Small intestine (tissue), 7 donors: Measurements from ENCODE around the gene ZNF649. TPM values are rescaled to one million over a fixed set of nuclear protein-coding genes. Genes with fewer than 3 reads are reported as not detected.
A peak's percentile ranks its signal among the peaks of the same experiment; 100 is the strongest.
"Not testable (repeated sequence)": the region's sequence is repeated elsewhere in the genome, so short reads cannot be mapped to it uniquely, and the experiment has no call there.

Experiments
- DNase-seq, 2 donors: peaks; one replicate each; pipeline versions ENCODE4 v3.0.0 to v3.0.0-alpha.2; 2013
- FAIRE-seq: peaks from 2 replicates; lab custom pipeline; 2012; peaks lifted over from hg19 to GRCh38; lab: Jason Lieb, UNC
- H3K27ac ChIP-seq, 3 donors: one replicate each; pipeline ENCODE4 v1.5.1; 2013; ENCODE audit warnings: low read length in 2 of 3, mild to moderate bottlenecking in 2 of 3, control low read depth in 1 of 3, inconsistent platforms in 1 of 3, low read depth in 1 of 3, moderate library complexity in 1 of 3
- H3K27me3 ChIP-seq, 3 donors: one replicate each; pipeline ENCODE4 v1.6.1; 2013; ENCODE audit warnings: low read length in 3 of 3, inconsistent platforms in 1 of 3; ENCODE audit not compliant: control insufficient read depth in 3 of 3, insufficient read depth in 3 of 3
- H3K36me3 ChIP-seq, 3 donors: one replicate each; pipeline ENCODE4 v1.6.1; 2013; ENCODE audit warnings: low read length in 3 of 3, inconsistent platforms in 1 of 3, low read depth in 1 of 3, mild to moderate bottlenecking in 1 of 3, moderate library complexity in 1 of 3; ENCODE audit not compliant: control insufficient read depth in 3 of 3, insufficient read depth in 2 of 3
- H3K4me1 ChIP-seq, 3 donors: one replicate each; pipeline ENCODE4 v1.6.1; 2013; ENCODE audit warnings: low read length in 2 of 3, inconsistent platforms in 1 of 3, low read depth in 1 of 3, mild to moderate bottlenecking in 1 of 3, moderate library complexity in 1 of 3; ENCODE audit not compliant: control insufficient read depth in 3 of 3, insufficient read depth in 2 of 3
- H3K4me3 ChIP-seq, 3 donors: one replicate each; pipeline ENCODE4 v1.5.1; 2013; ENCODE audit warnings: low read length in 3 of 3, control low read depth in 1 of 3, inconsistent platforms in 1 of 3, low read depth in 1 of 3, mild to moderate bottlenecking in 1 of 3, moderate library complexity in 1 of 3
- H3K9me3 ChIP-seq, 2 donors: one replicate each; pipeline ENCODE4 v1.6.1; 2013; ENCODE audit warnings: low read depth in 1 of 2, low read length in 1 of 2; ENCODE audit not compliant: control insufficient read depth in 2 of 2, insufficient read depth in 1 of 2
- WGBS, 3 donors: extraction: QIAGEN DNeasy Blood & Tissue Kit; methylation state at CpG; one replicate each; pipeline ENCODE4 v1.1.7; 2013; 5-methylcytosine and 5-hydroxymethylcytosine counted together
- polyA plus RNA-seq, 4 donors: library from polyadenylated mRNA; stranded (reverse) in 3 of 4; unstranded in 1 of 4; fragments of 200-250 nt in 3 of 4; fragments of 120-200 nt in 1 of 4; gene quantifications; one replicate each; pipeline versions ENCODE4 v1.2.1 to v1.2.3, GENCODE V29; 2013
- donor health status: healthy with polysubstance abuse.
- donor health status: control.
- donor health status: control.
- donor health status: Bipolar disorder and iron deficiency.
- donor health status: healthy.

ZNF649 gene
- polyA plus RNA-seq, 4 donors: 2.5 to 14.4 (median 4.5) TPM

- not testable (repeated sequence) for H3K27ac ChIP-seq, DNase-seq, H3K27me3 ChIP-seq, H3K4me3 ChIP-seq, FAIRE-seq, H3K4me1 ChIP-seq
- H3K9me3 ChIP-seq: peaks cover 2 to 38% of the 10 kb centered on the region in 2 donors
- 68 to 87% (median 68%) methylated on average over 3 of the region's 3 CpGs for WGBS, 3 donors
- H3K36me3 ChIP-seq: peaks cover 2 to 11% (median 2%) of the 10 kb centered on the region in 3 donors
Measured at GRCh38 chr19:51905639-51906038, 822 bp upstream of the ZNF649 start.

DNA sequence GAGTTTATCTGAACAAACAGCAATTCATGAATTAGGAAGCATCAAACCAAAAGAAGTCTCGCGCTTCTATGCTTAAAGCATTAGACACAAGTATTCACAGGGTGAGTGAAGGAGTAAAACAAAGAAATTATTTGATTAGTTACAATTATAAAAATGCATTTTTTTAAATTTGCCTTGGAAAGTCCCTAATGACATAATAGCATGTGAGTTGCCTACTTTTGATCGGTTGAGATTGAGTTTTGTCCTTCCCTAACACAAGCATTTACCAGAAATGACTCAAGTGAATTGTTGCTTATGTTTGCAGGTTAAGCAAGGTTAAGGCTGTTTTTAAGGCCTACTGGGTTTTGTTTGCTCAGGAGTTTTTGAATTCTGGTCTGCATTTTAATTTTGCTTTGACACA, 389 bp upstream of the ZNF649 start:
- FAIRE-seq (no peak), DNase-seq (no peak)
- no peaks in the 10 kb centered on the region for H3K27me3 ChIP-seq
- 45 to 53% (median 51%) methylated on average over 3 of the region's 3 CpGs for WGBS, 3 donors
- H3K4me3 ChIP-seq: peak overlapping the region in 1 of 3 donors; percentile 76
- H3K4me1 ChIP-seq: no peaks in the 10 kb centered on the region
- H3K9me3 ChIP-seq: peaks cover 2 to 43% of the 10 kb centered on the region in 2 donors
- H3K36me3 ChIP-seq: peaks cover 3 to 14% (median 4%) of the 10 kb centered on the region in 3 donors
- H3K27ac ChIP-seq: no peak overlapping the region

DNA sequence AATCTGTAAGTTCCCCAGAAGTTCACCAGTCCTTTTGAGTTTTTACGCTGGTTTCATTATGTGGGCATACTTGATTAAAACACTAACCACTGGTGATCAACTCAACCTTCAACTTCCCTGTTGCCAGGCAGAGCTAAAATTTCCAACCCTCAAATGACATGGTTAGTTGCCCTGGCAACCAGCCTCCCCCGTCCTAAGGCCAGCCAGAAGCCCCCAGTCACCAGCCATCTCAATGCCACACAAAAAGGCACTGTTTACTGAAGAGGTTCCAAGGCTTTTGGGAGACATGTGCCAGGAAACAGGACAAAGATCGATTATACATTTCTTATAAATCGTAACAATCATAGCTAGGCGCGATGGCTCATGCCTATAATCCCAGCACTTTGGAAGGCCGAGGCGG, 1.6 kb downstream of the ZNF649 start:
- 77 to 96% (median 89%) methylated on average over 8 of the region's 8 CpGs for WGBS, 3 donors
- H3K4me3 ChIP-seq: no peak overlapping the region
- peaks cover 4 to 60% of the 10 kb centered on the region in 2 donors for H3K9me3 ChIP-seq
- no peaks in the 10 kb centered on the region for H3K27me3 ChIP-seq
- no peaks in the 10 kb centered on the region for H3K4me1 ChIP-seq
- H3K27ac ChIP-seq: no peak overlapping the region
- H3K36me3 ChIP-seq: peaks cover 21 to 23% (median 21%) of the 10 kb centered on the region in 3 donors
- no peak for DNase-seq
- no peak for FAIRE-seq

DNA sequence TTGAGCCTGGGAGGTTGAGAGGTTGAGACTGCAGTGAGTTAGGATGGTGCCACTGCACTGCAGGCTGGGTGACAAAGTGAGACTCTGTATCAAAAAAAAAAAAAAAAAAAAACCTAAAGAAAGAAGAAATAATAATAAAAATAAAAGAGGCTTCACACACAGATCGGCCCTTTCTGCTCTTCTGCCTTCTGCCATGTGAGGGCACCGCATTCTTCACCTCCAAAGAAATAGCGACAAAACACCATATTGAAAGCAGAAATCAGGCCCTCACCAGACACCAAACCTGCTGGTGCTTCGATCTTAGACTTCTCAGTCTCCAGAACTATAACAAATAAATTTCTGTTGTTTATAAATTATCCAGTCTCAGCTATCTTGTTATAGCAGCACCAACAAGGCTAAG, 3.0 kb downstream of the ZNF649 start:
- H3K27ac ChIP-seq: no peak overlapping the region
- 94 to 95% (median 95%) methylated on average over 4 of the region's 4 CpGs for WGBS, 3 donors
- no peaks in the 10 kb centered on the region for H3K27me3 ChIP-seq
- no peaks in the 10 kb centered on the region for H3K4me1 ChIP-seq
- H3K4me3 ChIP-seq: no peak overlapping the region
- peaks cover 25 to 30% (median 29%) of the 10 kb centered on the region in 3 donors for H3K36me3 ChIP-seq
- H3K9me3 ChIP-seq: peaks cover 4 to 61% of the 10 kb centered on the region in 2 donors
- DNase-seq: no peak
- FAIRE-seq: no peak

GRCh38 chr19:51891193-51891747, 13.5 kb downstream of the ZNF649 start:
- DNase-seq (peak in 1 of 2 donors; percentile 21), FAIRE-seq (no peak)
- Histone ChIP-seq H3K27ac (no peak overlapping the region), H3K4me3 (no peak overlapping the region), H3K4me1 (peaks cover 0 to 6% (median 3%) of the 10 kb centered on the region in 3 donors), H3K27me3 (no peaks in the 10 kb centered on the region), H3K9me3 (peaks cover 11 to 56% of the 10 kb centered on the region in 2 donors), H3K36me3 (peaks cover 28 to 51% (median 36%) of the 10 kb centered on the region in 3 donors)
- 96 to 99% (median 98%) methylated on average over 10 of the region's 10 CpGs for WGBS, 3 donors

GRCh38 chr19:51889934-51890333, 14.9 kb downstream of the ZNF649 start:
- peaks cover 0 to 6% (median 3%) of the 10 kb centered on the region in 3 donors for H3K4me1 ChIP-seq
- H3K36me3 ChIP-seq: peaks cover 21 to 41% (median 24%) of the 10 kb centered on the region in 3 donors
- peaks cover 10 to 54% of the 10 kb centered on the region in 2 donors for H3K9me3 ChIP-seq
- DNase-seq: no peak
- H3K27me3 ChIP-seq: no peaks in the 10 kb centered on the region
- no peak overlapping the region for H3K27ac ChIP-seq
- no peak overlapping the region for H3K4me3 ChIP-seq
- FAIRE-seq: no peak

DNA sequence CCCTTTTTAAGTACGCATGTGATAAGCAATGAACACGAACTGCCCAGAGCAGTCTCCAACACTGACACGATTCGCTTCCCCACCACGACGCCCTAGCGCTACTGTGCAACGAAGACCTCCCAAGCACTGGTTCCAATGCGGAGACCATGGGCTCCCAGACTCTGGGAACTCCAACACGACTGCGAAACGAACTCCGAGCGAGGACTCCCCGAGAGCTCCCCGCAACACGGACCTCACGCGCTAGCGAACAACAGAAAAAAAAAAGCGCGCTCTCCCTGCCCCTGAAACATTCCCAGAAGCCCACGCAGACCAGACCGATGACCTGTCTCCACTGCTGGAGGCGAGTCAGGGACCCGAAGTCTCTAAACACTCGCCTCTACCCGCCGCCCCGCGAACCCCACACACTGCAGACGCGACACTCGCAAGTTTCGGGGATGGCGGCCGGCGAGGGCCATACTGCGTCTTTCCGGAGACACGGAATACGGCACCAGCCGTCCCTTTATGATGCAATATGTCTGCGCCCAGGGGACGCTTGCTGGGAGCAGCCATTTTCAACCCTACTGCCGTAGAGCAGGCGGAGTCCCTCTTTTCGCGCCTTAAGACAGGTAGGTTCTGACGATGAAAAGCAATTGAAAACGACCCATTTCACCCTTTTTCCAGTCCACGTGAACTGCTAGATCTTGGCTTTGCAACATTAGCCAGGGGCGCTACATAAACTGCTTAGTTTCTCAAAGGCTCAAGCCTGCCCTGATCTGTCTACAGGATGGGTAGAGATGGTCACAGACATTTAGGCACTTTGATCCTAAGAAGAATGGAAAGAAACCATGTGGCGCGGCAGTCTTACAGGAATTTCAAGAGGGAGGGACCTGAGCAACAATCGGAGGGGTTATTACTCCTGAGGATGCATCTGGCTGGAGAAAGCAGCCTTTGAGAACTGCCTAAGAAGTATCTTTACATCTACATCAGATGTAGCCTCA, 17.0 kb downstream of the ZNF649 start, which contains the start of gene ZNF577:
TSS of gene ZNF577 (minus strand) at position 430 of the 977 bp plus-strand sequence. CDS start 7,569 bp downstream, outside the sequence.
- peaks cover 12 to 24% (median 13%) of the 10 kb centered on the region in 3 donors for H3K36me3 ChIP-seq
- peaks cover 0 to 6% (median 3%) of the 10 kb centered on the region in 3 donors for H3K4me1 ChIP-seq
- 4 to 10% (median 10%) methylated on average over 56 of the region's 56 CpGs for WGBS, 3 donors
- DNase-seq (peak; percentile 92 to 97), FAIRE-seq (no peak)
- no peaks in the 10 kb centered on the region for H3K27me3 ChIP-seq
- H3K4me3 ChIP-seq: peak within 1 kb of the TSS; percentile 70 to 73 (median 71)
- peak within 1 kb of the TSS; percentile 45 to 82 (median 72) for H3K27ac ChIP-seq
- H3K9me3 ChIP-seq: peaks cover 9 to 43% of the 10 kb centered on the region in 2 donors

GRCh38 chr19:51884713-51885112, 20.1 kb downstream of the ZNF649 start:
- Histone ChIP-seq H3K36me3 (peaks cover 0 to 12% (median 0%) of the 10 kb centered on the region in 3 donors), H3K27me3 (no peaks in the 10 kb centered on the region), H3K4me1 (peaks cover 0 to 6% (median 3%) of the 10 kb centered on the region in 3 donors), H3K9me3 (peaks cover 13 to 32% of the 10 kb centered on the region in 2 donors), H3K4me3 (no peak overlapping the region), H3K27ac (no peak overlapping the region)
- FAIRE-seq (no peak), DNase-seq (no peak)
- WGBS, 3 donors: 96 to 98% (median 97%) methylated on average over 2 of the region's 2 CpGs
